Trophoblast cell (in vitro differentiated cells and primary cell): ENCODE data around the gene RREB1.

Source experiments
- DNase-seq, 2 donors: peaks; one replicate each; pipeline ENCODE4 v3.0.0-alpha.2; 2016
- H2AFZ ChIP-seq: 2 replicates; pipeline ENCODE4 v1.6.1; 2013; ENCODE audit warnings: low read length, moderate library complexity, mild to moderate bottlenecking; ENCODE audit not compliant: insufficient read depth, poor library complexity
- H2AK5ac ChIP-seq: 2 replicates; pipeline ENCODE4 v1.6.1; 2013; ENCODE audit warnings: mild to moderate bottlenecking, low read length
- H2BK120ac ChIP-seq: 2 replicates; pipeline ENCODE4 v1.6.1; 2013; ENCODE audit warnings: low read length, mild to moderate bottlenecking, moderate library complexity; ENCODE audit not compliant: insufficient read depth, poor library complexity
- H2BK12ac ChIP-seq: 2 replicates; pipeline ENCODE4 v1.6.1; 2013; ENCODE audit warnings: mild to moderate bottlenecking, low read length, moderate library complexity
- H2BK5ac ChIP-seq: 2 replicates; pipeline ENCODE4 v1.6.1; 2013; ENCODE audit warnings: low read length, low read depth, moderate library complexity, mild to moderate bottlenecking; ENCODE audit not compliant: poor library complexity
- H3K14ac ChIP-seq: 2 replicates; pipeline ENCODE4 v1.6.1; 2013; ENCODE audit warnings: mild to moderate bottlenecking, low read length
- H3K18ac ChIP-seq: 2 replicates; pipeline ENCODE4 v1.6.1; 2013; ENCODE audit warnings: mild to moderate bottlenecking, low read length
- H3K23ac ChIP-seq: 2 replicates; pipeline ENCODE4 v1.6.1; 2013; ENCODE audit warnings: low read length
- H3K27ac ChIP-seq: 2 replicates; pipeline ENCODE4 v1.5.1; 2013; ENCODE audit warnings: low read depth, mild to moderate bottlenecking, inconsistent platforms, low read length, moderate library complexity
- H3K27me3 ChIP-seq: 2 replicates; pipeline ENCODE4 v1.6.1; 2013; ENCODE audit warnings: inconsistent platforms, mild to moderate bottlenecking, low read length, moderate library complexity; ENCODE audit not compliant: insufficient read depth
- H3K36me3 ChIP-seq, 2 experiments: 1 replicate in 1 of 2; 2 replicates in 1 of 2; pipeline ENCODE4 v1.6.1; 2013; ENCODE audit warnings: low read length in 2 of 2, mild to moderate bottlenecking in 2 of 2, moderate library complexity in 1 of 2; ENCODE audit not compliant: insufficient read depth in 2 of 2, control insufficient read depth in 1 of 2
- H3K4ac ChIP-seq: 2 replicates; pipeline ENCODE4 v1.6.1; 2013; ENCODE audit warnings: low read depth, mild to moderate bottlenecking, low read length, moderate library complexity
- H3K4me1 ChIP-seq, 2 experiments: 1 replicate in 1 of 2; 2 replicates in 1 of 2; pipeline ENCODE4 v1.6.1; 2013; ENCODE audit warnings: low read length in 2 of 2, mild to moderate bottlenecking in 2 of 2, moderate library complexity in 1 of 2; ENCODE audit not compliant: insufficient read depth in 2 of 2, control insufficient read depth in 1 of 2
- H3K4me2 ChIP-seq: 2 replicates; pipeline ENCODE4 v1.6.1; 2013; ENCODE audit warnings: inconsistent platforms, mild to moderate bottlenecking, low read length, moderate library complexity
- H3K4me3 ChIP-seq: 2 replicates; pipeline ENCODE4 v1.5.1; 2013; ENCODE audit warnings: mild to moderate bottlenecking, low read depth, low read length, inconsistent platforms
- H3K79me1 ChIP-seq: one replicate; pipeline ENCODE4 v1.6.1; 2013; ENCODE audit warnings: low read length
- H3K79me2 ChIP-seq: 2 replicates; pipeline ENCODE4 v1.6.1; 2013; ENCODE audit warnings: low read length, mild to moderate bottlenecking; ENCODE audit not compliant: control insufficient read depth, insufficient read depth, poor library complexity
- H3K9ac ChIP-seq: 2 replicates; pipeline ENCODE4 v1.6.1; 2013; ENCODE audit warnings: mild to moderate bottlenecking, low read length
- H3K9me3 ChIP-seq: 2 replicates; pipeline ENCODE4 v1.6.1; 2013; ENCODE audit warnings: low read depth, mild to moderate bottlenecking, control low read depth, inconsistent platforms, low read length; ENCODE audit not compliant: insufficient read depth
- H4K12ac ChIP-seq: 2 replicates; pipeline ENCODE4 v1.6.1; 2013; ENCODE audit warnings: low read depth, mild to moderate bottlenecking, low read length, moderate library complexity
- H4K8ac ChIP-seq: 2 replicates; pipeline ENCODE4 v1.6.1; 2013; ENCODE audit warnings: low read depth, mild to moderate bottlenecking, low read length, moderate library complexity
- H4K91ac ChIP-seq: one replicate; pipeline ENCODE4 v1.6.1; 2013; ENCODE audit warnings: low read depth, mild to moderate bottlenecking, low read length, moderate library complexity
- WGBS: extraction: QIAGEN DNeasy Blood & Tissue Kit; methylation state at CpG from one replicate; pipeline ENCODE4 v1.1.7; 2013; ENCODE audit warnings: missing lambda C conversion rate; ENCODE audit not compliant: insufficient read length, insufficient coverage; ENCODE audit errors: extremely low coverage; 5-methylcytosine and 5-hydroxymethylcytosine counted together

RREB1 gene

GRCh38 chr6:7194657-7195056 is 86.9 kb downstream of the RREB1 start:
- H2AK5ac ChIP-seq: no peak overlapping the region
- no peak overlapping the region for H3K14ac ChIP-seq
- H3K4me1 ChIP-seq: peaks cover 0 to 5% of the 10 kb centered on the region in 2 experiments
- no peak overlapping the region for H3K4me2 ChIP-seq
- H3K79me1 ChIP-seq: no peaks in the 10 kb centered on the region
- H3K27me3 ChIP-seq: no peaks in the 10 kb centered on the region
- H3K9me3 ChIP-seq: no peaks in the 10 kb centered on the region
- H3K36me3 ChIP-seq: peaks cover 16 to 25% of the 10 kb centered on the region in 2 experiments
- WGBS: no CpG with 5 or more reads among the region's 3 CpGs
- no peak overlapping the region for H3K18ac ChIP-seq
- no peaks in the 10 kb centered on the region for H3K79me2 ChIP-seq
- no peak overlapping the region for H4K8ac ChIP-seq
- no peak overlapping the region for H3K27ac ChIP-seq
- no peak overlapping the region for H3K9ac ChIP-seq
- H3K4me3 ChIP-seq: no peak overlapping the region
- no peak overlapping the region for H3K4ac ChIP-seq
- no peak overlapping the region for H2BK120ac ChIP-seq
- no peak for DNase-seq
- no peak overlapping the region for H2BK5ac ChIP-seq
- H2AFZ ChIP-seq: no peak overlapping the region
- H3K23ac ChIP-seq: no peak overlapping the region
- H2BK12ac ChIP-seq: no peak overlapping the region
- H4K91ac ChIP-seq: no peak overlapping the region
- no peak overlapping the region for H4K12ac ChIP-seq

- H2BK5ac ChIP-seq: no peak overlapping the region
- no peak overlapping the region for H3K4me2 ChIP-seq
- H2AFZ ChIP-seq: no peak overlapping the region
- no peak overlapping the region for H2AK5ac ChIP-seq
- H3K18ac ChIP-seq: peak overlapping the region; percentile 52
- no peaks in the 10 kb centered on the region for H3K79me1 ChIP-seq
- H4K91ac ChIP-seq: no peak overlapping the region
- no peak overlapping the region for H2BK120ac ChIP-seq
- no peak for DNase-seq
- H3K4ac ChIP-seq: no peak overlapping the region
- peaks cover 0 to 5% of the 10 kb centered on the region in 2 experiments for H3K4me1 ChIP-seq
- no peak overlapping the region for H3K14ac ChIP-seq
- no peaks in the 10 kb centered on the region for H3K27me3 ChIP-seq
- no peak overlapping the region for H3K23ac ChIP-seq
- H3K4me3 ChIP-seq: no peak overlapping the region
- H3K79me2 ChIP-seq: no peaks in the 10 kb centered on the region
- H3K9ac ChIP-seq: peak overlapping the region; percentile 49
- H3K9me3 ChIP-seq: no peaks in the 10 kb centered on the region
- peaks cover 16 to 25% of the 10 kb centered on the region in 2 experiments for H3K36me3 ChIP-seq
- no peak overlapping the region for H2BK12ac ChIP-seq
- H3K27ac ChIP-seq: no peak overlapping the region
- no CpG with 5 or more reads among the region's 9 CpGs for WGBS
- H4K12ac ChIP-seq: no peak overlapping the region
- H4K8ac ChIP-seq: no peak overlapping the region
Observed at GRCh38 chr6:7195339-7196018, 87.7 kb downstream of the RREB1 start.

DNA sequence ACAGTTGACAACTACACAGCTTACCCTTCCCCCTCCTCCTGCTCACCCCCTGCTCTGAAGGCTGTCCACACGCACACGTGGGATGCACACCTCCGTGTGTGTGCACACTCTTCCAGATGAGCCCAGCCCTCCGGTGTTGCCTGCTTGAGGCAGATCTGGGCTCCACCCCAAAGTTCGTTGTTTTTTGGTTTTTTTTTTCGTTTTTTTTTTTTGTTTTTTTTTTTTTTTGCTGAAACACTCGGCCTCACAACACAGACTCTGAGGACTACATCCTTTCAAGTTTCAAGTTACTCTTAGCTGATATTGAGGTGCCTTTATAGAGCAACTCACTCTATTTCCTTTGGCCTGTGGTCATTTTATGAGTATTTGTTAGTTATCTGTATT is 88.2 kb downstream of the RREB1 start:
- Histone ChIP-seq H3K4me1 (peaks cover 3 to 8% of the 10 kb centered on the region in 2 experiments), H3K4me2 (no peak overlapping the region), H4K12ac (no peak overlapping the region), H4K91ac (no peak overlapping the region), H3K27me3 (no peaks in the 10 kb centered on the region), H3K18ac (peak overlapping the region; percentile 52), H3K4me3 (no peak overlapping the region), H3K4ac (no peak overlapping the region), H3K79me2 (no peaks in the 10 kb centered on the region), H3K9ac (peak overlapping the region; percentile 49), H2AK5ac (no peak overlapping the region), H3K36me3 (peaks cover 13 to 21% of the 10 kb centered on the region in 2 experiments), H2BK120ac (no peak overlapping the region), H2BK5ac (no peak overlapping the region), H3K27ac (no peak overlapping the region), H4K8ac (no peak overlapping the region), H2AFZ (no peak overlapping the region), H3K9me3 (no peaks in the 10 kb centered on the region), H2BK12ac (no peak overlapping the region), H3K23ac (no peak overlapping the region), H3K14ac (no peak overlapping the region), H3K79me1 (no peaks in the 10 kb centered on the region)
- no CpG with 5 or more reads among the region's 7 CpGs for WGBS
- no peak for DNase-seq

DNA sequence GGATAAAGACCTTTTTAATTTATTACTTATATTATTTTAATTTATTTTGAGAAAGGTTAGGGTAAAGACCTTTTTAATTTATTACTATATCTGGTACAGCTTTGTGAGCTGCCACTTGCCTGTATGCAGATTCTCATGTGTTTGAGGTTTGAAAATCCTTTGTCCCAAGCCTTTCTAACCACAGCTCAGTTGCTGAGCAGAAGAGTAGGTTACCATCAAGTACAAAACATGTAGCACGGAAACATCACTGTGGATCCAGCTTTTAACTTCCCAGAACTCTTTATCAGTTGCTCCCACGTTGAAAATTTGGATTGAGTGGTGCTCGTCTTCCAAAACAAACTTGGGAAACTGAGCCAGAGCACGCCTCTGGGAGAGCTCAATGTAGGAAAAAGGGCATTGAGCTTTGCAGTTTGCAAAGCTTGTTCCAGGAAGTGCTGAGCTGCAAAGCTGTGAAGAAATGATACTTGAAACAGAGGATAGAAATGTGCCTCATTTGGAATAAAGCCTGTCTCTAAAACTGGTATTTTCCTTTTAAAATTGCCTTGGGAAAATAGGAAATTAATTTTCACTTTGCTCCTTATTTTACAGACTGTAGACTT is 89.0 kb downstream of the RREB1 start:
- H3K4me2 ChIP-seq: no peak overlapping the region
- peaks cover 7 to 13% of the 10 kb centered on the region in 2 experiments for H3K4me1 ChIP-seq
- H3K18ac ChIP-seq: no peak overlapping the region
- no peak overlapping the region for H3K9ac ChIP-seq
- DNase-seq: no peak
- no peak overlapping the region for H4K91ac ChIP-seq
- H3K36me3 ChIP-seq: peaks cover 13 to 19% of the 10 kb centered on the region in 2 experiments
- no peak overlapping the region for H3K4me3 ChIP-seq
- H3K27me3 ChIP-seq: no peaks in the 10 kb centered on the region
- no peak overlapping the region for H3K27ac ChIP-seq
- no peaks in the 10 kb centered on the region for H3K79me1 ChIP-seq
- no CpG with 5 or more reads among the region's 4 CpGs for WGBS
- H3K23ac ChIP-seq: no peak overlapping the region
- no peaks in the 10 kb centered on the region for H3K79me2 ChIP-seq
- H2BK120ac ChIP-seq: no peak overlapping the region
- H3K4ac ChIP-seq: no peak overlapping the region
- no peak overlapping the region for H4K12ac ChIP-seq
- H2AK5ac ChIP-seq: no peak overlapping the region
- H2AFZ ChIP-seq: no peak overlapping the region
- no peak overlapping the region for H2BK5ac ChIP-seq
- no peak overlapping the region for H2BK12ac ChIP-seq
- no peak overlapping the region for H4K8ac ChIP-seq
- no peaks in the 10 kb centered on the region for H3K9me3 ChIP-seq
- H3K14ac ChIP-seq: no peak overlapping the region
